Endothelial cell of umbilical vein (primary cell): ENCODE results near the gene ALG1L2.
"Not testable (repeated sequence)": the region's sequence is repeated elsewhere in the genome, so short reads cannot be mapped to it uniquely, and the experiment has no call there.

Experiments
- CTCF ChIP-seq, 2 donors: IDR thresholded peaks; 1 replicate in 1 of 2; 2 replicates in 1 of 2; pipeline ENCODE4 v1.5.1; 2011; ENCODE audit warnings: low read length in 2 of 2, mild to moderate bottlenecking in 2 of 2, moderate library complexity in 2 of 2, control low read depth in 1 of 2, inconsistent platforms in 1 of 2, low read depth in 1 of 2; ENCODE audit not compliant: insufficient read depth in 1 of 2; ENCODE audit errors: extremely low read depth in 1 of 2
- JUN ChIP-seq: IDR thresholded peaks from 2 replicates; pipeline ENCODE4 v1.6.1; 2011; ENCODE audit warnings: borderline replicate concordance, low read depth; ENCODE audit not compliant: insufficient read length, insufficient read depth
- MAX ChIP-seq: IDR thresholded peaks from 2 replicates; pipeline ENCODE4 v1.6.1; 2011; ENCODE audit not compliant: insufficient read depth, insufficient read length
- POLR2A ChIP-seq: IDR thresholded peaks from 2 replicates; pipeline ENCODE4 v1.6.1; 2012; ENCODE audit warnings: low read depth, mild to moderate bottlenecking, control low read depth, low read length
- POLR2AphosphoS5 ChIP-seq: IDR thresholded peaks from 2 replicates; pipeline ENCODE4 v1.6.1; 2012; ENCODE audit warnings: low read depth, mild to moderate bottlenecking, control low read depth, low read length, moderate library complexity; ENCODE audit not compliant: insufficient read depth

GRCh38 chr3:130138992-130139391 is 57.4 kb downstream of the ALG1L2 start:
- not testable (repeated sequence) for TF ChIP-seq CTCF (IDR thresholded peaks at IDR 0.05; ENCODE audit: extremely low read depth in 1 of 2, insufficient read depth in 1 of 2, low read depth in 1 of 2, low read length in 2 of 2); POLR2A; MAX; POLR2AphosphoS5; JUN
